ENCODE data around the gene RBM17. TPM values are rescaled to one million over a fixed set of nuclear protein-coding genes. Genes with fewer than 3 reads are reported as not detected.

RBM17 gene
- total and polyA plus RNA-seq, 4 donors, result 16.5 to 44.8 (median 34.1) TPM

DNA sequence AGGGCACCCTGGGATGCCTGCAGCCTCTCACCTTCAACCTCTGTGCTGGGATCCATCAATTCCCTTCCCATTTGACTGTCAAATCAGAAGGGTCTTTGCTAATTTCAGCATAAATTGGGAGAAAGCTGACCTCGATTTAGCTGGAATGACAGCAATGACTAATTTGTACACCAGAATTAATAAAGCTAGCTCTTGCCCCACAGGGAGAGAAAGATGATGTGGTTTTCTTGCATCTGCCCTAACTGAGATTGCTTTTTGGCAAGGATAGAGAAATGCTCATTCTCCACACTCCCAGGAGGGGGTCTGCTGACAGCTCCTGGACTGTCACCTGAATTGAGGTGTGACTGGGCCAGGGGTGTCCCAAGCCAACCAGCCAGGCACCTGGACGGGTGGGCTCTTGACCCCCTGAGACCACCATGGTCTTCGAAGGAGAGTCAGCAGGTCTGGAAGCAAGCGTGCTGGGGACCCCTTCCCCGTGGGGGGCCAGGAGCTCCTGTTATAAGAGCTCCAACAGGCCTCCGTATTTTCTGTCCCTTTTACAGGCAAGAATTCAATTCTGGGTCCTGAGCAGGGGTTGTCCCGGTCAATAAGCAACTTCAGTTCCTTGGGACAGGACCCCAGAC is 42.1 kb downstream of the RBM17 start:
- peaks cover 0 to 3% (median 0%) of the 10 kb centered on the region in 4 donors for H3K4me1 ChIP-seq (ENCODE audit: control insufficient read depth in 4 of 4, insufficient read depth in 4 of 4, low read length in 3 of 4)
- no peak overlapping the region for H3K4me3 ChIP-seq (ENCODE audit: low read depth in 1 of 3, low read length in 3 of 3)
- no peak for TF ChIP-seq REST (IDR thresholded peaks at IDR 0.05)
- TF ChIP-seq, protein P1, sequence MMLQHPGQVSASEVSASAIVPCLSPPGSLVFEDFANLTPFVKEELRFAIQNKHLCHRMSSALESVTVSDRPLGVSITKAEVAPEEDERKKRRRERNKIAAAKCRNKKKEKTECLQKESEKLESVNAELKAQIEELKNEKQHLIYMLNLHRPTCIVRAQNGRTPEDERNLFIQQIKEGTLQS (IDR thresholded peaks at IDR 0.05), result no peak
- TF ChIP-seq, protein P2, sequence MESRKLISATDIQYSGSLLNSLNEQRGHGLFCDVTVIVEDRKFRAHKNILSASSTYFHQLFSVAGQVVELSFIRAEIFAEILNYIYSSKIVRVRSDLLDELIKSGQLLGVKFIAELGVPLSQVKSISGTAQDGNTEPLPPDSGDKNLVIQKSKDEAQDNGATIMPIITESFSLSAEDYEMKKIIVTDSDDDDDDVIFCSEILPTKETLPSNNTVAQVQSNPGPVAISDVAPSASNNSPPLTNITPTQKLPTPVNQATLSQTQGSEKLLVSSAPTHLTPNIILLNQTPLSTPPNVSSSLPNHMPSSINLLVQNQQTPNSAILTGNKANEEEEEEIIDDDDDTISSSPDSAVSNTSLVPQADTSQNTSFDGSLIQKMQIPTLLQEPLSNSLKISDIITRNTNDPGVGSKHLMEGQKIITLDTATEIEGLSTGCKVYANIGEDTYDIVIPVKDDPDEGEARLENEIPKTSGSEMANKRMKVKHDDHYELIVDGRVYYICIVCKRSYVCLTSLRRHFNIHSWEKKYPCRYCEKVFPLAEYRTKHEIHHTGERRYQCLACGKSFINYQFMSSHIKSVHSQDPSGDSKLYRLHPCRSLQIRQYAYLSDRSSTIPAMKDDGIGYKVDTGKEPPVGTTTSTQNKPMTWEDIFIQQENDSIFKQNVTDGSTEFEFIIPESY (IDR thresholded peaks at IDR 0.05), result no peak
- TF ChIP-seq JUND (IDR thresholded peaks at IDR 0.05), result no peak
- TF ChIP-seq NR2F2 (IDR thresholded peaks at IDR 0.05), result no peak
- no peak for TF ChIP-seq RXRA (IDR thresholded peaks at IDR 0.05)
- no peak for TF ChIP-seq GABPA (IDR thresholded peaks at IDR 0.05 in 1 of 2, conservative IDR thresholded peaks at IDR 0.05 in 1 of 2)
- DNase-seq (ENCODE audit: low spot score), result no peak
- no peak overlapping the region for H3K27ac ChIP-seq (ENCODE audit: low read depth in 1 of 2, low read length in 2 of 2)
- no peak overlapping the region for H3K9ac ChIP-seq (ENCODE audit: low read depth in 1 of 2, low read length in 2 of 2)
- WGBS, result 75% methylated on average over 7 of the region's 7 CpGs
- H3K36me3 ChIP-seq (ENCODE audit: control insufficient read depth in 4 of 4, insufficient read depth in 3 of 4, low read depth in 1 of 4, low read length in 3 of 4), result no peaks in the 10 kb centered on the region
- H3K27me3 ChIP-seq (ENCODE audit: control insufficient read depth in 4 of 4, insufficient read depth in 4 of 4, low read length in 3 of 4), result no peaks in the 10 kb centered on the region
- H3K9me3 ChIP-seq (ENCODE audit: control insufficient read depth in 4 of 4, low read length in 3 of 4), result no peaks in the 10 kb centered on the region

DNA sequence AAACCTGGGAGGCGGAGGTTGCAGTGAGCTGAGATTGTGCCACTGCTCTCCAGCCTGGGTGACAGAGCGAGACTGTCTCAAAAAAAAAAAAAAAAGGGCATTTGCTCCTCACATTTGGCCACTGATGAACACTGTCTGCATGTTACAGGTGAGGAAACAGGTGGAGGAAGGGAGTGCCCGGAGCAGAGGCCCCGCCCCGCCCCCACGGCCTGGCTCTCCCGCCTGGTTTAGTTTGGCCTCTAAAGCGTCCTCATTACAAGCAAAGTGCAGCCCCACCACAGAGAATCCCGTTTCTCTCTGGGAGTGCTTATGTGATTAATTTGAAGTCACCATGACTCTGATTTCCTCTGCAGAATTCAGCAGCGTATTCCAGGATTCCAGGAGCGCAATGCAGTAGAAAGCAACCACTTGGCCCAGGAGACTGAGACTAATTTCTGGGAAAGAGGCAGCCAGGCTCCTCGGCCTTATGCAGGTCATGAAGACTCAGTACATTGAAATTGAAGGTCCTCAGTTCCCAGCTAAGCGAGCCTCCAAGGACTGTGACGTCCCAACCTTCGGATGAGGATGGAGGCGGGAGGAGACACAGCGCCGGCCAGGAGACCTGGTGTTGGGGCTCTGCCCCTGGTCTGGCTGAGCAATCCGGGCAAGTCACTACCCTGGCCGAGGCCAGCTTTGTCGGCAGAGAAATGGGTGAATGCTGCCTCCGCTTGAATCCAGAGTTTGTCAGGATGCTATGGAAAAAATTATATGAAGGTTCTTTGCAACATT is 44.7 kb downstream of the RBM17 start:
- H3K27ac ChIP-seq (ENCODE audit: low read depth in 1 of 2, low read length in 2 of 2), result no peak overlapping the region
- H3K9ac ChIP-seq (ENCODE audit: low read depth in 1 of 2, low read length in 2 of 2), result no peak overlapping the region
- 88% methylated on average over 22 of the region's 22 CpGs for WGBS
- H3K4me1 ChIP-seq (ENCODE audit: control insufficient read depth in 4 of 4, insufficient read depth in 4 of 4, low read length in 3 of 4), result peaks cover 0 to 3% (median 0%) of the 10 kb centered on the region in 4 donors
- no peaks in the 10 kb centered on the region for H3K9me3 ChIP-seq (ENCODE audit: control insufficient read depth in 4 of 4, low read length in 3 of 4)
- H3K36me3 ChIP-seq (ENCODE audit: control insufficient read depth in 4 of 4, insufficient read depth in 3 of 4, low read depth in 1 of 4, low read length in 3 of 4), result no peaks in the 10 kb centered on the region
- DNase-seq (ENCODE audit: low spot score), result no peak
- TF ChIP-seq NR2F2 (IDR thresholded peaks at IDR 0.05) (no peak), RXRA (IDR thresholded peaks at IDR 0.05) (no peak)
- no peak overlapping the region for H3K4me3 ChIP-seq (ENCODE audit: low read depth in 1 of 3, low read length in 3 of 3)
- no peaks in the 10 kb centered on the region for H3K27me3 ChIP-seq (ENCODE audit: control insufficient read depth in 4 of 4, insufficient read depth in 4 of 4, low read length in 3 of 4)

- Histone ChIP-seq H3K36me3 (ENCODE audit: control insufficient read depth in 4 of 4, insufficient read depth in 3 of 4, low read depth in 1 of 4, low read length in 3 of 4) (no peaks in the 10 kb centered on the region), H3K9ac (ENCODE audit: low read depth in 1 of 2, low read length in 2 of 2) (no peak overlapping the region), H3K4me3 (ENCODE audit: low read depth in 1 of 3, low read length in 3 of 3) (no peak overlapping the region), H3K27ac (ENCODE audit: low read depth in 1 of 2, low read length in 2 of 2) (no peak overlapping the region), H3K9me3 (ENCODE audit: control insufficient read depth in 4 of 4, low read length in 3 of 4) (no peaks in the 10 kb centered on the region), H3K27me3 (ENCODE audit: control insufficient read depth in 4 of 4, insufficient read depth in 4 of 4, low read length in 3 of 4) (no peaks in the 10 kb centered on the region), H3K4me1 (ENCODE audit: control insufficient read depth in 4 of 4, insufficient read depth in 4 of 4, low read length in 3 of 4) (peaks cover 0 to under 1% (median 0%) of the 10 kb centered on the region in 4 donors)
- no peak for DNase-seq (ENCODE audit: low spot score)
- 85% methylated on average over 18 of the region's 18 CpGs for WGBS
- TF ChIP-seq NR2F2 (IDR thresholded peaks at IDR 0.05) (no peak), HNF4A (conservative IDR thresholded peaks at IDR 0.05) (no peak), CTCF (IDR thresholded peaks at IDR 0.05; ENCODE audit: low read depth, low read length, missing input control) (no peak), EGR1 (IDR thresholded peaks at IDR 0.05; ENCODE audit: low read depth in 2 of 2) (no peak), SP1 (IDR thresholded peaks at IDR 0.05) (no peak), HNF4G (IDR thresholded peaks at IDR 0.05) (no peak), RXRA (IDR thresholded peaks at IDR 0.05) (no peak), FOXA2 (IDR thresholded peaks at IDR 0.05) (no peak), FOXA1 (IDR thresholded peaks at IDR 0.05) (no peak), TAF1 (conservative IDR thresholded peaks at IDR 0.05) (no peak), JUND (IDR thresholded peaks at IDR 0.05) (no peak)
- TF ChIP-seq, protein P1 (IDR thresholded peaks at IDR 0.05), result no peak
Measured at GRCh38 chr10:6134099-6134823, 45.4 kb downstream of the RBM17 start.
